ENCODE measurements around the gene CGRRF1. TPM values are rescaled to one million over a fixed set of nuclear protein-coding genes. Genes with fewer than 3 reads are reported as not detected.

CGRRF1 gene
- total and polyA plus RNA-seq, 9 of the 15 experiments (the other 6 are each of a cell fraction or from before 2014, with no cell fraction given) = 2.8 to 15.8 (median 4.6) TPM

GRCh38 chr14:54471641-54472040 is 38.1 kb upstream of the CGRRF1 start:
- TF ChIP-seq SIN3A (IDR thresholded peaks at IDR 0.05; ENCODE audit: borderline replicate concordance in 2 of 2, control insufficient read depth in 1 of 2, low read depth in 2 of 2, low read length in 2 of 2) = no peak
- intact Hi-C loops (cut with micrococcal nuclease) (no loop called here), in situ Hi-C loops (cut with MboI) (no loop called here)
- H4K20me1 ChIP-seq (replicated peaks; ENCODE audit: control insufficient read depth, insufficient read depth, low read length) = no peaks in the 10 kb centered on the region
- POLR2A ChIA-PET = interaction anchor here (0.7 kb wide), 1 partner anchor 16 kb away, joined by 3 read pairs; no protein-coding TSS in a partner anchor
- H3K9me1 ChIP-seq (ENCODE audit: control insufficient read depth, insufficient read depth, low read length) = no peaks in the 10 kb centered on the region
- no peak for FAIRE-seq
- no peaks in the 10 kb centered on the region for H3K79me2 ChIP-seq (ENCODE audit: control insufficient read depth, insufficient read depth, low read length)
- H3K27me3 ChIP-seq (ENCODE audit: control insufficient read depth in 2 of 2, insufficient read depth in 2 of 2, low read length in 2 of 2) = no peaks in the 10 kb centered on the region
- H3K4me1 ChIP-seq (replicated peaks in 1 of 2; ENCODE audit: control insufficient read depth in 2 of 2, insufficient read depth in 2 of 2, low read length in 2 of 2) = no peaks in the 10 kb centered on the region
- no TSS peak for BruUV-seq (replicated peaks)
- 0 out of 3 replicates have a peak, but pooled peaks cover 4% of the 10 kb centered on the region for H3K36me3 ChIP-seq (ENCODE audit: control insufficient read depth, insufficient read depth, low read length)
- no peak overlapping the region for H3K27ac ChIP-seq (ENCODE audit: extremely low read depth, low read depth, low read length)
- no peak overlapping the region for H3K9ac ChIP-seq (ENCODE audit: insufficient read depth in 1 of 2, low read depth in 2 of 2, low read length in 2 of 2)
- H3K9me3 ChIP-seq (replicated peaks; ENCODE audit: control insufficient read depth, insufficient read depth, low read depth, low read length) = no peaks in the 10 kb centered on the region
- CTCF ChIA-PET (ENCODE audit: low intra/inter-chr PET ratio) = no interaction called here
- H2AFZ ChIP-seq (ENCODE audit: low read depth, low read length) = no peak overlapping the region
- 62% methylated on average over 4 of the region's 4 CpGs for WGBS (ENCODE audit: insufficient coverage, low coverage, missing lambda C conversion rate)
- ATAC-seq = no peak
- no peak for DNase-seq (ENCODE audit: extremely low read depth in 1 of 4, low spot score in 3 of 4)
- H3K4me2 ChIP-seq (ENCODE audit: insufficient read depth, low read length) = no peak overlapping the region
- H3K4me3 ChIP-seq = no peak overlapping the region

- Histone ChIP-seq H3K4me2 (ENCODE audit: insufficient read depth, low read length) (no peak overlapping the region), H3K4me3 (no peak overlapping the region), H3K9me3 (replicated peaks; ENCODE audit: control insufficient read depth, insufficient read depth, low read depth, low read length) (no peaks in the 10 kb centered on the region), H3K4me1 (replicated peaks in 1 of 2; ENCODE audit: control insufficient read depth in 2 of 2, insufficient read depth in 2 of 2, low read length in 2 of 2) (no peaks in the 10 kb centered on the region), H4K20me1 (replicated peaks; ENCODE audit: control insufficient read depth, insufficient read depth, low read length) (no peaks in the 10 kb centered on the region), H3K27me3 (ENCODE audit: control insufficient read depth in 2 of 2, insufficient read depth in 2 of 2, low read length in 2 of 2) (no peaks in the 10 kb centered on the region), H3K79me2 (ENCODE audit: control insufficient read depth, insufficient read depth, low read length) (no peaks in the 10 kb centered on the region), H3K27ac (ENCODE audit: extremely low read depth, low read depth, low read length) (no peak overlapping the region), H3K36me3 (ENCODE audit: control insufficient read depth, insufficient read depth, low read length) (peaks cover 8% of the 10 kb centered on the region; the same call in 1 of the 3 replicates), H3K9ac (ENCODE audit: insufficient read depth in 1 of 2, low read depth in 2 of 2, low read length in 2 of 2) (no peak overlapping the region), H2AFZ (ENCODE audit: low read depth, low read length) (no peak overlapping the region), H3K9me1 (ENCODE audit: control insufficient read depth, insufficient read depth, low read length) (no peaks in the 10 kb centered on the region)
- FAIRE-seq (no peak), ATAC-seq (no peak), DNase-seq (ENCODE audit: extremely low read depth in 1 of 4, low spot score in 3 of 4) (no peak)
- 71% methylated on average over 4 of the region's 4 CpGs for WGBS (ENCODE audit: insufficient coverage, low coverage, missing lambda C conversion rate)
- CTCF ChIA-PET (ENCODE audit: low intra/inter-chr PET ratio) = no interaction called here
- intact Hi-C loops (cut with micrococcal nuclease) = no loop called here
- in situ Hi-C loops (cut with MboI) = no loop called here
- BruUV-seq (replicated peaks) = no TSS peak
- POLR2A ChIA-PET = interaction anchor here (0.7 to 1.3 kb wide), 2 partner anchors 15 to 17 kb away, joined by 3 to 6 read pairs; no protein-coding TSS in a partner anchor
- TF ChIP-seq CREM (IDR thresholded peaks at IDR 0.05; ENCODE audit: low read depth) (no peak), ZNF764 (CRISPR knock-in tag; IDR thresholded peaks at IDR 0.05; ENCODE audit: low read depth) (no peak), TCF3 (CRISPR knock-in tag; IDR thresholded peaks at IDR 0.05) (no peak), RBM15 (IDR thresholded peaks at IDR 0.05; ENCODE audit: insufficient read depth, low read length) (no peak), ZNF184 (CRISPR knock-in tag; IDR thresholded peaks at IDR 0.05) (no peak), GATAD2B (IDR thresholded peaks at IDR 0.05; ENCODE audit: borderline replicate concordance) (no peak)
- TF ChIP-seq, protein P1, sequence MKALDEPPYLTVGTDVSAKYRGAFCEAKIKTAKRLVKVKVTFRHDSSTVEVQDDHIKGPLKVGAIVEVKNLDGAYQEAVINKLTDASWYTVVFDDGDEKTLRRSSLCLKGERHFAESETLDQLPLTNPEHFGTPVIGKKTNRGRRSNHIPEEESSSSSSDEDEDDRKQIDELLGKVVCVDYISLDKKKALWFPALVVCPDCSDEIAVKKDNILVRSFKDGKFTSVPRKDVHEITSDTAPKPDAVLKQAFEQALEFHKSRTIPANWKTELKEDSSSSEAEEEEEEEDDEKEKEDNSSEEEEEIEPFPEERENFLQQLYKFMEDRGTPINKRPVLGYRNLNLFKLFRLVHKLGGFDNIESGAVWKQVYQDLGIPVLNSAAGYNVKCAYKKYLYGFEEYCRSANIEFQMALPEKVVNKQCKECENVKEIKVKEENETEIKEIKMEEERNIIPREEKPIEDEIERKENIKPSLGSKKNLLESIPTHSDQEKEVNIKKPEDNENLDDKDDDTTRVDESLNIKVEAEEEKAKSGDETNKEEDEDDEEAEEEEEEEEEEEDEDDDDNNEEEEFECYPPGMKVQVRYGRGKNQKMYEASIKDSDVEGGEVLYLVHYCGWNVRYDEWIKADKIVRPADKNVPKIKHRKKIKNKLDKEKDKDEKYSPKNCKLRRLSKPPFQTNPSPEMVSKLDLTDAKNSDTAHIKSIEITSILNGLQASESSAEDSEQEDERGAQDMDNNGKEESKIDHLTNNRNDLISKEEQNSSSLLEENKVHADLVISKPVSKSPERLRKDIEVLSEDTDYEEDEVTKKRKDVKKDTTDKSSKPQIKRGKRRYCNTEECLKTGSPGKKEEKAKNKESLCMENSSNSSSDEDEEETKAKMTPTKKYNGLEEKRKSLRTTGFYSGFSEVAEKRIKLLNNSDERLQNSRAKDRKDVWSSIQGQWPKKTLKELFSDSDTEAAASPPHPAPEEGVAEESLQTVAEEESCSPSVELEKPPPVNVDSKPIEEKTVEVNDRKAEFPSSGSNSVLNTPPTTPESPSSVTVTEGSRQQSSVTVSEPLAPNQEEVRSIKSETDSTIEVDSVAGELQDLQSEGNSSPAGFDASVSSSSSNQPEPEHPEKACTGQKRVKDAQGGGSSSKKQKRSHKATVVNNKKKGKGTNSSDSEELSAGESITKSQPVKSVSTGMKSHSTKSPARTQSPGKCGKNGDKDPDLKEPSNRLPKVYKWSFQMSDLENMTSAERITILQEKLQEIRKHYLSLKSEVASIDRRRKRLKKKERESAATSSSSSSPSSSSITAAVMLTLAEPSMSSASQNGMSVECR (CRISPR knock-in tag; IDR thresholded peaks at IDR 0.05) = no peak
Measured at GRCh38 chr14:54472315-54472714, 37.4 kb upstream of the CGRRF1 start.

Data from K562 (cell line).